Tibial nerve (tissue), 4 donors: ENCODE results near the gene USHBP1.

Experiments
- CTCF ChIP-seq, 5 experiments: fragments of 200-600 bp in 3 of 5; fragments of 450-650 bp in 2 of 5; sonication (generic) in 3 of 5; IDR thresholded peaks; one replicate each; pipeline ENCODE4 v1.5.1; 2016 to 2019; ENCODE audit warnings: antibody characterized with exemption in 5 of 5, mild to moderate bottlenecking in 3 of 5, moderate library complexity in 2 of 5
- EP300 ChIP-seq, 2 donors: sonication (generic); formaldehyde crosslinking; IDR thresholded peaks; one replicate each; pipeline ENCODE4 v1.6.1; 2017; ENCODE audit warnings: antibody characterized with exemption in 2 of 2, mild to moderate bottlenecking in 1 of 2

GRCh38 chr19:17275441-17276175 lies 11.1 kb upstream of the USHBP1 start:
- TF ChIP-seq EP300 (IDR thresholded peaks at IDR 0.05) (no peak), CTCF (IDR thresholded peaks at IDR 0.05) (no peak)
